Activated CD8-positive, alpha-beta memory T cell treated with anti-CD3 and anti-CD28 coated beads, Interleukin-2, amount 50 U/mL, for 24 hours (primary cell): ENCODE data around the gene KDM2B.
"Not testable (repeated sequence)": the region's sequence is repeated elsewhere in the genome, so short reads cannot be mapped to it uniquely, and the experiment has no call there.

ENCODE experiments used
- DNase-seq: peaks from one replicate; pipeline ENCODE4 v3.0.0-alpha.2; 2020; ENCODE audit errors: extremely low read depth

KDM2B gene

DNA sequence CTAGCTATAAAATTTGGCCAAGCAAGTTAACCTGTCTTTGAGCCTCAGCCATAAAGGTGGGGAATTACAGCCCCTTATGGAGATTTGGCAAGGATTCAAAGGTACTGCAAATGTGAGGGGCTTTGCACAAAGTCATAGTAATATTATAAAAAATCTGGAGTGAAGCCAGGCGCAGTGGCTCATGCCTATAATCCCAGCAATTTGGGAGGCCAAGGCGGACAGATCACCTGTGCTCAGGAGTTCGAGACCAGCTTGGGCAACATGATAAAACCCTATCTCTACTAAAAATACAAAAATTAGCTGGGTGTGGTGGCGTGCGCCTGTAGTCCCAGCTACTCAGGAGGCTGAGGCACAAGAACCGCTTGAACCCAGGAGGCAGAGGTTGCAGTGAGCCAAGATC is 4.1 kb upstream of the KDM2B start:
- not testable (repeated sequence) for DNase-seq

DNA sequence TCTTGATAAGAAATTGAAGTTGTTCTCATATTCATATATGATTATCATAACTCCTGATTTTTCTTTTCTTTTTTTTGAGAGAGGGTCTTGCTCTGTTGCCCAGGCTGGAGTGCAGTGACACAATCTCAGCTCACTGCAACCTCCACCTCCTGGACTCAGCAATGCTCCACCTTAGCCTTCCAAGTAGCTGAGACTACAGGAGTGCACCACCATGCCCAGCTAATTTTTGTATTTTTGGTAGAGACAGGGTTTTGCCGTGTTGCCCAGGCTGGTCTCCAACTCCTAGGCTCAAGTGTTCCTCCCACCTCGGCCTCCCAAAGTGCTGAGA is 2.5 kb upstream of the KDM2B start:
- DNase-seq = not testable (repeated sequence)

DNA sequence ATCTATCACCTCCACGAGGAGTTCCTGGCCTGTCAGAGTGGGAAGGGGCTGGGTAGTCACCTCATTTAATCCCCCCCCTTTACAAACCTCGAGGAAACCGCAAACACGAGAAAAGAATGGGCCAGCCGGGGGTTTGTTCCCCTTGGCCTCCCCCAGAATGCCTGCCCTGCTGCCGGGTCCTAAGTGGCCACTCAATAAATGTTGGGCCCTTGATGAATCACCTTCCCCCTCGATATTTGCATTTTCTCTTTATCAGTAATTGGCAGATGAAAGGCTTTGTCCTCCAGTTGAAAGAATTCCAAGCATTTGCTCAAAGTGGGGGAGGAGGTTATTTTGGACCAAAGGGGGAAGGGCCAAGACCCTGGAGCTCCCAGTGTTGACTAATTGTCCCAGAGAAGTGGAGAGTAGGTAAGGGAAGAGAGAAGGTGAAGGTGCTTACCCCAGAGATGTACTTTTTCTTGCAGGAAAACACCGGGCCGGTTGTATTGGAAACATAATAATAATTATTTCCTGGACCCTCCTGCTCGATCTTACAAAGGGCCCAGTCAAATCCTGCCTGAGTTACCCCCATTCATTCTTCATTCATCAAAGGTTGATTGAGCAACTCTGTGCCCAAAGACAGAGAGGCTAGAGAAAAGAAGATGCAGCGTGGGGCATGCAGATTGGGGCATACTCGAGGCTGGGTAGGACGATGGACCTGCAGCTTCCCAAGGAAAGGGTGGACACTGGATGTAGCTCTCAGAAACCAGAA is 1.9 kb upstream of the KDM2B start:
- no peak for DNase-seq

GRCh38 chr12:121581686-121582429 is 1.0 kb upstream of the KDM2B start:
- no peak for DNase-seq

DNA sequence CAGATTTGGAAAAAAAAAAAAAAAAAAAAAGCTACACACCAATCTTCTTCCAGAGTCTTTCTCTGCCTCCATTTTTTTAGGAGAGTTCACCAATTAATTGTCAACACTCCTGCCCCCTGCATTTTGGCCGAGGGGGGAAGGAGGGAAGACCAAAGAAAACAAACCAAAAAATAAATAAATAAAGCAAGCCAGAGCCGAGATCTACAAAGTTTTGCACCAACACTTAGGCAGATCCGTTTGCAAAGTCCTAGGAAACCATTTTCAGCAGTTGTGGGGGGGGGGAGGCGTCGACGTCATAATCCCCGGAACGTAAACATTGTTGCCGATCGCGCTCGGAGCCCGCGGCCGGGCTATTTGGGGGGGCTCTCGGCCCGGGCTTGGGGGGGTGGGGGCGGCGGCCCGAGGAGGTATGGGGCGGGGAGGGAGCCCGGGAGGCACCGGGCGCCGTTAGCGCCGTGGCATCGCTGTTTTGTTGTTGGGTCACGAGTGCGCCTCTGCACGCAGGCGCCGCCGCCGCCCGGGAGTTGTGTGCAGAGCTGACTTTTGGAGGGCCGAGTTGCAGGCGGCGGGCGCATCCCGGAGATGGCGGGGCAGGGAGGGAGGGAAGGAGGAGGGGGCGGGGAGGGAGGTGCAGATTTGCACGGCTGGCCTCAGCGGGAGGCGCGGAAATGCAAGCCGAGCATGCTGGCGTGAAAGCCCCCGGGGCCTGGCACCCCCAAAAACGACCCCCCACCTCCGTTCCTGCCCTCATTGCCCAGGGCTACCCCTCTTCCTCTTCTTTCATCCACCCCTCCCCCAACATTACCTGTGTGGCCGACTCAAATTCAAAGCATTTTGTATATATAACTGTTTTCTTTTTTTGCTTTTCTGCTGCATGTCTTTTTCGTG is 598 bp downstream of the KDM2B start:
- DNase-seq = no peak

DNA sequence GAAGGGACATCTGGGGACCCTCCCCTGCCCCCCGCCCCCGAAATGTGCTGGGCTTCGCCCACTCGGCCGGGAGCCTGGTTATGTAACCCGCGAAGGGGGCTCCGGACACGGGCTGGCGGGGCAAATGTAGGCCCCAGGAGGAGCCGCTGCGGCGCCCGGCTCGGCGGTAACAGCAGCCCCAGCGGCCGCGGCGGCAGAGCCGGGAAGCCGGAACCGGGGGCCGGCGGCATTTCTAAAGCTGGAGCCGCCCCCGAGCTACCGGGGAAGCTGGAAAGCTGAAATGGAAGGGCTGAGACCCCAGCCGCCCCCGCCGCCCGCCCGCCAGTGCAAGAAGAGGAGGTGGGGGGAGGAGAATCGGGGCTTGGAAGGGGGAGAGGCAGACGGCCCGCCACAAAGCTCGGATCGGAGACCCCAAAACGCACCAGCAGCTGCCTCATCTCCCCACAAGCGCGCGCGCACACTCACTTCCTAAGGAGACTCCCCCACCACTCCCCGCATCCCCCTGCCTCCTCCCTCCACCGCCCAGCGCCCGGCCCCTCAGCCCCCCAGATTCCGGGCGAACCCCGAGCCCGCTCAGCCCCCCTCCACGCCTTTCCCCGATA is 1.5 kb downstream of the KDM2B start:
- DNase-seq = no peak

DNA sequence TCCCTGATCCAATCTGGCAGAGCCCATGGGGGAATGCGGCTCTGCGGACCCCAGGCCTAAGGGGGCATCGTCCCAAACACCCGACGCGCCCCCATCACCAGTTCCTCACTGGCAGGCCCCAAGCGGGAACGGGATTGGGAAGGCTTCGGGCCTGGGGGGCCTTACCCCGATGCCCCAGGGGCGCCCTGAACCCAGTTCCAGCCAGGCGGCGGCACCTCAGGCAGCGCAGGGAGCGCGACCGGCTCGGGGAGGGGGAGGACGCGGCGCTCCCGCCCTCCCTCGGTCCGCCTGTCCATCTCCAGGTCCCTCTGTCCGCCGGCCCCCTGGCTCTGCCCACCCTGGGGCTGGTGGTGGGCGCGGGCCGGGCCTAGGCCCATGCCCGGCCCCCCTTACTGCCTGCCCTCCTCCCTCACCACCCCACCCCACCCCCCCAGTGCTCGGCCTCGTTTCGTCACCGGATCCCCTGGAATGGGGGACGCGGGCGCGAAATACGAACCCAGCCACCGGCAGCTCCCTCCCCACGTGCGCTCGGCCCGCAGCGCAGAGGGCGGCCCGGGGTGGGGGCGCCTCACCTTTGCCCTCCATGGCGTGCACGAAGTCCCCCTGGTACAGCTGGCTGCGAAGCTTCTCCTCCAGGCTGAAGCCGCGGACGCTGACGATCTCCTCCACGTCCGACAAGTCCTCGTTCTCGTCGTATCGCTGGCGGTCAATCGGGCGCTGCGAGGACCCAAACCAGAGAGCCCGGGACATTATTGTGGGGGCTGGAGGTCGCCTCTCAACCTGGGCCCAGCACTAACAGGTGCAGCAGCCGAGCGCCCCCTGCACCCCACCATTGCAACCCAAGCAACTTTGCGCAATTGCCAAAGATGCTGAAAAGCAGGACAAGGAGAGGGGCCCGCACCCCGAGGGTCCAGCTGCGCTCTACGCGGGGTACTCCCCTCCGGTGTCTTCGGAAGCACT is 2.3 kb downstream of the KDM2B start:
- DNase-seq = no peak

GRCh38 chr12:121577443-121578180 is 3.2 kb downstream of the KDM2B start:
- no peak for DNase-seq

DNA sequence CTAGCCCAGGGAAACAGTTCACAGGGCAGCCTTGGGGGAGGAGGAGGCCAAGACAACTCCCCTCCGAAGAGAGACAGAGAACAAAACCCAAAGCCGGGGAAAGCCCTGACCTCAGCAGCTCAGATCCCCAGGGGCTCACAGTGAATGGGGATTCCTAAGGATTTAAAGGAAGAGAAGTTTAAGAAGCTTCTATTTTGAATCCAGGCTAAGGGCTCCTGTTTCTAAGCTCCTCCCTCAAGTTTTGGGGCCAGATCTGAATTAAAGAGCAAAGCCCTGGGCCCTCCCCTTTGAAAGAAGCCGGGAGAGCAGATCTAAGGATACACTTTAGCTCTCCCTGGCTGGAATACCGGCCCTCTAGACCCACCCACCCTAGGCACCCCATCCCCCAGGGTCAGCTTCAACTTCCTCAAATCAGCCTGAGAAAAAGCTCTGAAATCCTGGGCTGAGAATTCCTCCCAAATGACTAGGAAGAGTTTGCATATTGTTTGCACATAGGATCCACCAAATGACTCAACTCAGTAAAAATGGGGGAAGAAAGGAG is 3.9 kb downstream of the KDM2B start:
- no peak for DNase-seq

DNA sequence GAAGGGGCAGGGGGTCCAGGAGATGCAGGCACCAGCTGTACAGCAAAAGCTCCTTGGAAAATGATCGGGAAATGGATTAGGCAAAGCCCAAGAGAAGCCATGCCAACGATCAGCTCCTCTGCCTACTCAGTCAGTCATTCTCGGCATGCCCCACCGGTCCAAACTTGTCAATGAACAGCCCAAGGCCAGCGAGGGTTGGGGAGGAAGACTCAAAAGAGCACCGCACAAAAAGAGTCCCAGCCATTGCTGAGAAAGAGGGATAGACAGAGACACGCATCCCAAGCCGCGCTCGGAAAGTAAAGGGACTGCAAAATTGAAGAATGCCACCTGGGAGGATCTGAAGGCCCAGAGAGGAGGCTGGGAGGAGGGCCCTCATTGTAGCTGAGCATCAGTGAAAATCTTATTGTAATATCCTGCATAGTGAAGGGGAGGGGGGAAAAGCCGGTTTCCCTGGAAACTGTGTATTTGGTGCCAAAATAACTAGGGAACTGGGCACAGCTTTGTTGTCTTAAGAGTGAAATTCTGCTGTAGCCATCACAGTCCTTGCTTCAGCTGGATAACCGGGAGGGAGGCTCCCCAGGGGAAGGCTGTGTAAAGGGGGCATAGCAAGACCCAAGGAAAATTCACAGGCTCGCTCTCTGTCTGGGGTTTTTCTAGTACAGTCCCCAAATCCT is 4.7 kb downstream of the KDM2B start:
- no peak for DNase-seq

GRCh38 chr12:121575051-121575450 is 5.8 kb downstream of the KDM2B start:
- DNase-seq = no peak

GRCh38 chr12:121574025-121574424 is 6.8 kb downstream of the KDM2B start:
- DNase-seq = no peak

DNA sequence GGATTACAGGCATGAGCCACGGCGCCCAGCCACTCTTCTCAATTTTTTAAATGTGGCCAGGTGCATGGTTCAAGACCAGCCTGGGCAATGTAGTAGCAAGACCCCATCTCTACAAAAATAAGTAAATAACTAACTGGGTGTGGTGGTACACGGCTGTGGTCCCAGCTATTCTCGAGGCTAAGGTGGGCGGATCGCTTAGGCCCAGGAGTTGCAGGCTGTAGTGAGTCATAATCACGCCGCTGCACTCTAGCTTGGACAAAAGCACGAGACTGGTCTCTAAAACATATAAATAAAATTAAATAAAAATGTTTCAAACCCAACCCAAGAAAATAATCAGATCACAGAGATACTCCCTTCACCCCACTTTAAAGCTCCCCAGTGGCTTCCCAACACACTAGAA is 8.9 kb downstream of the KDM2B start:
- no peak for DNase-seq

GRCh38 chr12:121570467-121571283 is 10.1 kb downstream of the KDM2B start:
- no peak for DNase-seq

- DNase-seq = no peak
Observed at GRCh38 chr12:121568971-121569751, 11.7 kb downstream of the KDM2B start.

- DNase-seq = no peak
Observed at GRCh38 chr12:121568518-121568917, 12.3 kb downstream of the KDM2B start.

DNA sequence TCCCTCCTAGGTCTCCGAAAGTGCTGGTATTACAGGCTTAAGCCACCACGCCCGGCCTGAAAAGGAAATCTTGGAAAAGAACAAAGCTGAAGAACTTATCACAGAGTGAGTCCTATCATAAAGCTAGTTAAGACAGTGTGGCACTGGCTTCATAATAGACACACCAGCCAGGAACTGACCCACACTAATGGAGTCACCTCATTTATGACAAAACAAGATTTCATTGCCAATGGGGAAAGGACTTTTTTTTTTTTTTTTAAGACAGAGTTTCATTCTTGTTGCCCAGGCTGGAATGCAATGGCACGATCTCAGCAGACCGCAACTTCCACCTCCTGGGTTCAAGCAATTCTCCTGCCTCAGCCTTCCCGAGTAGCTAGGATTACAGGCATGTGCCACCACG is 15.7 kb downstream of the KDM2B start:
- no peak for DNase-seq

GRCh38 chr12:121562488-121562887 is 18.3 kb downstream of the KDM2B start:
- DNase-seq = no peak
